GM18951 (cell line): Measurements from ENCODE around the gene TEP1.

ENCODE experiments used
- POLR2A ChIP-seq: IDR thresholded peaks from 4 replicates; pipeline ENCODE4 v1.6.1; 2011; ENCODE audit warnings: mild to moderate bottlenecking; ENCODE audit not compliant: insufficient read length, insufficient read depth; ENCODE audit errors: extremely low read depth
- in situ Hi-C: fragments of 300-500 bp; cut with MboI; formaldehyde crosslinking; loops from one replicate; pipeline ENCODE4 v1.12.0; 2022; ENCODE audit warnings: low sequenced_read_pairs, mixed read lengths, inconsistent platforms; ENCODE audit not compliant: unreplicated experiment

TEP1 gene

DNA sequence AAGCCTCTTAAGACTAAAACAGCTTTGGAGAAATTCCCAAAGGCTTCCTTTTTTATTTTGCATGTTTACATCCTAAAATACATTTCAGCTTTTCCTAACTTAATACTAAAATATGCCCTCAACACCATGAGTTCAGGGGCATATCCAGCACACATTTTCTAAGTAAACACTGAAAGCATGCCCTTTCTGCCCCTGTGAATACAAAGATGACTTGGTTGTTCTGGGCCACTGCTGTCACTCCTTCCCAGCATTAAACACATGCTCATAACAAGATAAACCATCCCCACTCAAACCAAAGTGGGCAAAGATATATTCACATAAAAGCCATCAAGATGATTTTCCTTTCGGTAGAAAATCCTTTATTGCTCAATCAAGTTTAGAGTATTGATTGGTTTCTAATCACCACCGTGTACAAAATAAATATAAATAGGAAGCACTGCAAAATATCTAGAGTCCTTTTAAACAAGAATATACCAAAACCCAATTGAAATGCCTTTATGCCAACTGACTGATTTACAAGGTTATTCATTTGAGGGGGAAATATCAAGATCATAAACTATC is 82.2 kb downstream of the TEP1 start:
- no peak for TF ChIP-seq POLR2A
- in situ Hi-C loops, result loop anchor here (5.0 to 10.0 kb wide), 2 partner anchors 281 to 354 kb away; partner anchors contain the start of genes ANG and RNASE4

DNA sequence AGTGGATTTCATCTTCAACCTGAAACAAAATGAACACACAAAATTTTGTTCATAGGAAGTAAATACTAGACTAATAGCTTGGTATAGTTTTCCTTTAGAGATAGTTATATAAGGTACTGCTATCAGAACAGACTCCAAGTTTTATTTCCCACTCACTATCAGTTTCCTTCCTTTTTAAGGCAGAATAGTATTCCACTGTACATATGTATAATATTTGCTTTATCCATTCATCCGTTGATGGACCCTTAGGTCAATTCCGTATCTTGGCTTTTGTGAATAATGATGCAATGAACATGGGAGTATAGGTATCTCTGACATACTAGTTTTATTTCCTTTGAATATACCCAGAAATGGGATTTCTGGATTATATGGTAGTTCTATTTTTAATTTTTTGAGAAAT is 83.9 kb downstream of the TEP1 start:
- no peak for TF ChIP-seq POLR2A
- in situ Hi-C loops, result no loop called here

DNA sequence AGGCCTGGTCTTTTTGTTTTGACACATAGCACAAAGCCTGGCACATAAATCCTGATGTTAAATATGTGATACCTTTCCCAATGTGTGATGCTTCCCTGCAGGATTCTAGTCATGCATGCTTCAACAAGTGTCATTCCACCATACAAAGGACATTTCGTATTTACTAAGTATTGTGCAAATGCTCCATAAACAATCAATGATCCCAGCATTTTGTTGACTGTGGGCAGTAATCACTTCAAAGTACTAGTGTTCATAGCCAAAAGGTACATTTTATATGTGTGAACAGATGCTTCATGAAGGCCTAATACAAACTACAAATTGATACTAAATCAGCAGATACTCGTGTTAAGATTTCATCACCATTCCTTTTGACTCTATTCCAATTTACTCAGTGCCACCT is 84.6 kb downstream of the TEP1 start:
- no peak for TF ChIP-seq POLR2A
- in situ Hi-C loops, result no loop called here

DNA sequence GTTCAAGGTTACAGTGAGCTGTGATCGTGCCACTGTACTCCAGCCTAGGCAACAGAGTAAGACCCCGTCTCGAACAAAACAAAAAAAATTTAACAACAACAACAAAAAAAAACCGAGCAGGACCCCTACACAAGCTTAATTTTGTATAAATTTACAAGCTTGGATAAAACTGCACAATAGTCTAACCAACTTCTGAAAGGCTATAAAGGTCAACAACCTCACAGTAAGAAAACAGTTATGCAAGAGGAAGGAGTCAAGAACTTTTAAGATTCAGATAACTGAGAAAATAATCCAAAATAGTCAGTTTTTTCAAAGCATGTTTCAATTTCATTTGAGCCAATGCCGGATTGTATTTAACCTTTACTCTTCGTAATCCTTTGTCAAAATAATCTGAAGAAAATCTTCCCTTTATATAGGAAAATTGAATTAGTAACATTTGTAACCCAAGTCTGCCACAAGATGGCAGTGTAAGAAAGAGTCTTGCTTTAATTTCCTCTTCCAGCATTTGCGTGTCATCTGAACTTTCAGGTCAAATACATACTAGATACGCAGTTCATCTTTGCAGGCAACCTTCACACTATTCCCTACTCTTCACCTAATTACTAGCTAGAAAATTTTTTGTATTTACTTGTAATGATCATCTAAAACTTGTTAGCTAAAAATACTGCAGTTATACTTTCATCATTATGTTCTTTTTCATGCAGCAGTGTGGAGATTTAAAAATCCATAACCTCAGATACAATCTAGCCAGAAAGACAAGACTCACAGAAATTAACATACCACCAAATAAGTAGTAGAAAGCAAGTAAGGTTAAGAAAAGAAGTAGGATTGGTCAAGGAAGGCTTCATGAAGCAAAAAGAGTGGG is 86.1 kb downstream of the TEP1 start:
- in situ Hi-C loops, result no loop called here
- no peak for TF ChIP-seq POLR2A

DNA sequence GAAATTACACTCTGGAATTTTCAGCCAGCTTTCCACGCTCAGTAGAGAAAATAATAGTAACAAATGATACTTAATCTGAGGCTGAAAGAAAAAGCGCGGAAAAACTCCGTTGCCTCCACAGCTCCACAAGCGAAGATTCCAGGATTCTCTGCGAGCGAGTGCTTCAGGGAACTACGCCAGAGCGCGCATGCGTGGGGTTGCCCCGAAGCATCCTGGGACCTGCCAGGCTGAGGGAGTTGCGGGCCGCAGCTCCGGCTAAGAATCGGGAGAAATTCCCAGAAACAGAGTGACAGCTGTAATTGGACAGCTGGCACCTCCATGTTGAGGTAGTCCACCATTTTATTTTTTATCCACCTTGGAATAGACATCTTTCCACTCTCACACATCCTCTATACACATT is 95.6 kb downstream of the TEP1 start:
- in situ Hi-C loops, result no loop called here
- TF ChIP-seq POLR2A, result no peak
